K562 (cell line): Measurements from ENCODE around the gene C6orf15. TPM values are rescaled to one million over a fixed set of nuclear protein-coding genes. Genes with fewer than 3 reads are reported as not detected.

Experiments
- ATAC-seq: fragments of 200-7000 bp; cut with Tn5 transposase; 3 replicates; pipeline ENCODE4 v1.9.1; 2020; ENCODE audit warnings: moderate library complexity
- BruUV-seq: library from RNA; stranded (reverse); fragments of 400-500 nt; replicated peaks from 2 replicates; lab custom pipeline; 2021; lab: Mats Ljungman, UMichigan
- CTCF ChIA-PET: fragments of 300-600 bp; formaldehyde crosslinking; extraction: SDS; loops from one replicate; lab custom pipeline; 2021; ENCODE audit warnings: low intra/inter-chr PET ratio; lab: Yijun Ruan, JAX
- POLR2A ChIA-PET: fragments of 300-600, 350-650 bp; sonication (Branson Sonifier 250); formaldehyde crosslinking; extraction: SDS; loops from one replicate; lab custom pipeline; 2021; ENCODE audit warnings: antibody characterized with exemption, inconsistent platforms; lab: Yijun Ruan, JAX
- DNase-seq, 4 experiments: peaks; one replicate each; pipeline versions ENCODE4 v3.0.0 to v3.0.0-alpha.2; 2011 to 2018; ENCODE audit warnings: low spot score in 3 of 4, mixed read lengths in 3 of 4; ENCODE audit errors: extremely low read depth in 1 of 4
- FAIRE-seq: peaks from 2 replicates; lab custom pipeline; 2011; peaks lifted over from hg19 to GRCh38; lab: Jason Lieb, UNC
- H2AFZ ChIP-seq: 2 replicates; pipeline ENCODE4 v1.6.0; 2011; ENCODE audit warnings: low read depth, low read length, control low read depth, inconsistent platforms
- H3K27ac ChIP-seq: fragments of 200-600 bp; 3 replicates; pipeline ENCODE4 v1.8.0; 2011; ENCODE audit warnings: low read depth, mild to moderate bottlenecking, control low read depth, inconsistent platforms, low read length, moderate library complexity, mixed read lengths; ENCODE audit errors: extremely low read depth
- H3K27me3 ChIP-seq, 2 experiments: fragments of 300-600 bp in 1 of 2; 2 replicates in 1 of 2; 3 replicates in 1 of 2; pipeline versions ENCODE4 v1.6.0 to v1.8.0; 2011; ENCODE audit warnings: inconsistent platforms in 2 of 2, low read length in 2 of 2, mild to moderate bottlenecking in 1 of 2, mixed read lengths in 1 of 2, moderate library complexity in 1 of 2; ENCODE audit not compliant: control insufficient read depth in 2 of 2, insufficient read depth in 2 of 2
- H3K36me3 ChIP-seq: fragments of 300-600 bp; 3 replicates; pipeline ENCODE4 v1.8.0; 2011; ENCODE audit warnings: mild to moderate bottlenecking, low read length, inconsistent platforms; ENCODE audit not compliant: control insufficient read depth, insufficient read depth
- H3K4me1 ChIP-seq, 2 experiments: fragments of 200-600 bp in 1 of 2; replicated peaks in 1 of 2; 2 replicates in 1 of 2; 3 replicates in 1 of 2; pipeline versions ENCODE4 v1.5.1 to v1.8.0; 2011; ENCODE audit warnings: inconsistent platforms in 2 of 2, low read length in 2 of 2, mild to moderate bottlenecking in 1 of 2, mixed read lengths in 1 of 2, moderate library complexity in 1 of 2; ENCODE audit not compliant: control insufficient read depth in 2 of 2, insufficient read depth in 2 of 2
- H3K4me2 ChIP-seq: 2 replicates; pipeline ENCODE4 v1.6.1; 2011; ENCODE audit warnings: low read length, control low read depth, inconsistent platforms, mixed read lengths; ENCODE audit not compliant: insufficient read depth
- H3K4me3 ChIP-seq: fragments of 200-600 bp; sonication (generic), shearing (Covaris generic); 2 replicates; pipeline ENCODE4 v1.5.1; 2016; ENCODE audit warnings: control low read depth, inconsistent platforms
- H3K79me2 ChIP-seq: fragments of 200-600 bp; 3 replicates; pipeline ENCODE4 v1.8.0; 2011; ENCODE audit warnings: low read length, inconsistent platforms; ENCODE audit not compliant: control insufficient read depth, insufficient read depth
- H3K9ac ChIP-seq, 2 experiments: 2 replicates each; pipeline versions ENCODE4 v1.6.0 to v1.6.1; 2011; ENCODE audit warnings: low read depth in 2 of 2, low read length in 2 of 2, control low read depth in 1 of 2, inconsistent platforms in 1 of 2, mild to moderate bottlenecking in 1 of 2, mixed read lengths in 1 of 2; ENCODE audit not compliant: insufficient read depth in 1 of 2
- H3K9me1 ChIP-seq: one replicate; pipeline ENCODE4 v1.6.0; 2011; ENCODE audit warnings: inconsistent platforms, mild to moderate bottlenecking, low read length, moderate library complexity; ENCODE audit not compliant: control insufficient read depth, insufficient read depth
- H3K9me3 ChIP-seq: replicated peaks from 2 replicates; pipeline ENCODE4 v1.5.1; 2011; ENCODE audit warnings: low read depth, low read length, inconsistent platforms; ENCODE audit not compliant: control insufficient read depth, insufficient read depth
- H4K20me1 ChIP-seq: replicated peaks from 2 replicates; pipeline ENCODE4 v1.6.1; 2011; ENCODE audit warnings: low read length, inconsistent platforms, mixed read lengths; ENCODE audit not compliant: control insufficient read depth, insufficient read depth
- CHD1 ChIP-seq: fragments of 200-600 bp; sonication (generic); IDR thresholded peaks from one replicate; pipeline ENCODE4 v1.6.1; 2012; ENCODE audit warnings: mild to moderate bottlenecking, moderate library complexity, low read length, inconsistent platforms
- NFE2 ChIP-seq: IDR thresholded peaks from 2 replicates; pipeline ENCODE4 v1.6.1; 2014; ENCODE audit warnings: antibody characterized with exemption, low read depth
- PCBP2 ChIP-seq: fragments of 200-400 bp; formaldehyde crosslinking; IDR thresholded peaks from 2 replicates; pipeline ENCODE4 v1.6.1; 2018; ENCODE audit warnings: low read length, low read depth, mild to moderate bottlenecking, moderate library complexity; ENCODE audit not compliant: poor library complexity, severe bottlenecking
- TCF15 ChIP-seq: fragments of 250-450 bp; sonication (Bioruptor Pico); IDR thresholded peaks from 2 replicates; pipeline ENCODE4 v1.8.0; 2022; ENCODE audit warnings: moderate library complexity, mild to moderate bottlenecking, inconsistent platforms
- ZNF354B ChIP-seq: fragments of 250-450 bp; sonication (Bioruptor Pico); IDR thresholded peaks from 2 replicates; pipeline ENCODE4 v1.4.0; 2020
- ZSCAN29 ChIP-seq: fragments of 450-650 bp; IDR thresholded peaks from 2 replicates; pipeline ENCODE4 v1.6.1; 2017
- WGBS: fragments of 100-300 bp; shearing (Covaris generic); methylation state at CpG from one replicate; pipeline ENCODE4 v1.1.6; 2016; ENCODE audit warnings: low coverage, mixed read lengths; ENCODE audit not compliant: insufficient coverage; ENCODE audit errors: missing lambda C conversion rate; 5-methylcytosine and 5-hydroxymethylcytosine counted together
- in situ Hi-C: fragments of 300-500 bp; cut with MboI; formaldehyde crosslinking; loops from 4 replicates; pipeline ENCODE4 v1.15.0; 2018; ENCODE audit warnings: inconsistent platforms, mixed read lengths
- intact Hi-C: fragments of 100-400 bp; cut with micrococcal nuclease; formaldehyde crosslinking; loops from 2 replicates; pipeline ENCODE4 v1.14.2; 2022
- polyA plus RNA-seq, 8 experiments: library from polyadenylated mRNA; depleted of rRNA in 4 of 8; stranded (reverse) in 5 of 8; unstranded in 3 of 8; fragments of >200 nt; fragmentation: Nextera tagmentation in 2 of 8; fragmentation: Illumina TruSeq in 1 of 8; extraction: Ambion mirVana in 2 of 8; extraction: Trizol in 1 of 8; gene quantifications; 2 replicates each; pipeline versions ENCODE4 v1.2.1 to v1.2.3, GENCODE V29; 2011 to 2014; ENCODE audit warnings: inconsistent platforms in 1 of 8, missing spikeins in 1 of 8
- total RNA-seq, 7 experiments: library from RNA; depleted of rRNA in 6 of 7; stranded (reverse); fragments of >200 nt in 6 of 7; fragmentation: Illumina TruSeq in 2 of 7; extraction: Trizol in 2 of 7; gene quantifications; 2 replicates each; pipeline versions ENCODE4 v1.2.1 to v1.2.3, GENCODE V29; 2011 to 2021; ENCODE audit warnings: low replicate concordance in 1 of 7

Gene C6orf15
- total and polyA plus RNA-seq, 9 of the 15 experiments (the other 6 are each of a cell fraction or from before 2014, with no cell fraction given) = not detected

DNA sequence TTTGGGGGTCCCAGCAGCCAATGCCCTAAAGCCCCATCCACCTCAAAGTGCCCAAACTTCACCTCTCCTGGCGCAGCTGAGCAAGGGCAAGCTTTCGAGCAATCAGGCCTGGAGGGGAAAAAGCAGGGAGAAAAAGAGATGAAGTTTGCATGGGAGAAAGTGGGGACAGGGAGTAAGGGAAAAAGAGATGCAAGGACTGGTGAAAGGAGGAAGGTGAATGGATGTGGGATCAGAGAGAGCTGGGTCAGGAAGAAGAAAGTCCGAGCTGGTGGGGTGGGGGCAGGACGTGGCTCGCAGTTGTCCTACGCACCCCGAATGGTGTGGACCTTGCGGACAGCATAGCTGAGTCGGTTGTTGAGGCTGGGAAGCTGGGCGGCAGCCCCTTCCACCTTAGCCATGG, 33.0 kb upstream of the C6orf15 start:
- FAIRE-seq (no peak), DNase-seq (no peak), ATAC-seq (no peak)
- no peaks in the 10 kb centered on the region for H3K79me2 ChIP-seq
- in situ Hi-C loops (no loop called here), intact Hi-C loops (no loop called here)
- 96% methylated on average over 9 of the region's 10 CpGs for WGBS
- peaks cover 0 to 4% of the 10 kb centered on the region in 2 experiments; a peak in 2 of 5 replicates for H3K4me1 ChIP-seq
- H3K27me3 ChIP-seq = no peaks in the 10 kb centered on the region
- H3K9me1 ChIP-seq = no peaks in the 10 kb centered on the region
- ChIA-PET POLR2A (interaction anchor here (0.8 to 2.6 kb wide), 7 partner anchors 10 to 313 kb away, joined by 3 to 7 read pairs (median 3); partner anchors contain the start of genes CCHCR1 and TCF19), CTCF (interaction anchor here (0.8 kb wide), 1 partner anchor 9 kb away, joined by 3 read pairs; no protein-coding TSS in a partner anchor)
- H2AFZ ChIP-seq = no peak overlapping the region
- no peaks in the 10 kb centered on the region; the same call in 1 of the 2 replicates for H4K20me1 ChIP-seq
- no peak for TF ChIP-seq TCF15 (CRISPR knock-in tag)
- TF ChIP-seq ZNF354B = no peak
- no peak for TF ChIP-seq PCBP2
- TF ChIP-seq CHD1 = no peak
- TF ChIP-seq NFE2 = no peak
- no peak for TF ChIP-seq ZSCAN29
- no peak overlapping the region for H3K4me2 ChIP-seq
- H3K9me3 ChIP-seq = no peaks in the 10 kb centered on the region
- peaks cover 55% of the 10 kb centered on the region; the same call in 2 of the 3 replicates for H3K36me3 ChIP-seq
- H3K9ac ChIP-seq = peak overlapping the region in 1 of 2 experiments; percentile 78; a peak in 1 of 4 replicates
- no peak overlapping the region for H3K4me3 ChIP-seq
- BruUV-seq = no TSS peak
- no peak overlapping the region for H3K27ac ChIP-seq
